ENCODE measurements around the gene PHTF2.

- TF ChIP-seq FOXK2 (IDR thresholded peaks at IDR 0.05) (no peak), ARNT (IDR thresholded peaks at IDR 0.05) (no peak), TARDBP (IDR thresholded peaks at IDR 0.05) (no peak), LEF1 (IDR thresholded peaks at IDR 0.05; ENCODE audit: borderline replicate concordance) (no peak), HDGF (IDR thresholded peaks at IDR 0.05; ENCODE audit: borderline replicate concordance) (no peak), L3MBTL2 (conservative IDR thresholded peaks at IDR 0.05) (no peak)
Measured at GRCh38 chr7:77813180-77813579, 14.6 kb downstream of the PHTF2 start.

Data from HEK293T (cell line).